GM21717 (cell line): ENCODE results near the gene TTLL12.

Experiments
- ATAC-seq: cut with Tn5 transposase; IDR thresholded peaks from one replicate; pipeline ENCODE4 v1.9.1; 2021; ENCODE audit warnings: mild to moderate bottlenecking, moderate library complexity; ENCODE audit not compliant: unreplicated experiment

TTLL12 gene

GRCh38 chr22:43216738-43217137 is 29.8 kb upstream of the TTLL12 start:
- no peak for ATAC-seq

- ATAC-seq: no peak
Measured at GRCh38 chr22:43213962-43214361, 27.0 kb upstream of the TTLL12 start.

GRCh38 chr22:43213051-43213450 is 26.1 kb upstream of the TTLL12 start:
- ATAC-seq: no peak

GRCh38 chr22:43212434-43212952 is 25.6 kb upstream of the TTLL12 start:
- ATAC-seq: no peak

GRCh38 chr22:43211941-43212433 is 25.1 kb upstream of the TTLL12 start:
- no peak for ATAC-seq

GRCh38 chr22:43210631-43211515 is 23.9 kb upstream of the TTLL12 start:
- ATAC-seq: no peak

GRCh38 chr22:43209971-43210370 is 23.0 kb upstream of the TTLL12 start:
- ATAC-seq: no peak

GRCh38 chr22:43209523-43209890 is 22.6 kb upstream of the TTLL12 start:
- no peak for ATAC-seq

GRCh38 chr22:43208703-43209522 is 22.0 kb upstream of the TTLL12 start:
- no peak for ATAC-seq

- no peak for ATAC-seq
Measured at GRCh38 chr22:43207849-43208702, 21.1 kb upstream of the TTLL12 start.

- no peak for ATAC-seq
Measured at GRCh38 chr22:43207386-43207785, 20.5 kb upstream of the TTLL12 start.

- ATAC-seq: no peak
Measured at GRCh38 chr22:43206509-43207161, 19.7 kb upstream of the TTLL12 start.

GRCh38 chr22:43205748-43206508 is 19.0 kb upstream of the TTLL12 start:
- ATAC-seq: no peak

GRCh38 chr22:43205261-43205691 is 18.3 kb upstream of the TTLL12 start:
- ATAC-seq: no peak

- ATAC-seq: no peak
Measured at GRCh38 chr22:43203471-43203981, 16.6 kb upstream of the TTLL12 start.

GRCh38 chr22:43202756-43203410 is 15.9 kb upstream of the TTLL12 start:
- ATAC-seq: no peak

- no peak for ATAC-seq
Measured at GRCh38 chr22:43202326-43202725, 15.4 kb upstream of the TTLL12 start.

GRCh38 chr22:43201486-43202219 is 14.7 kb upstream of the TTLL12 start:
- no peak for ATAC-seq
